A172 (cell line): ENCODE measurements around the gene TIAM1. TPM values are rescaled to one million over a fixed set of nuclear protein-coding genes. Genes with fewer than 3 reads are reported as not detected.
A peak's percentile ranks its signal among the peaks of the same experiment; 100 is the strongest.

Experiments
- DNase-seq: peaks from one replicate; pipeline ENCODE4 v3.0.0-alpha.2; 2015; ENCODE audit warnings: low spot score
- total RNA-seq: library from RNA; depleted of rRNA; stranded (reverse); fragments of >200 nt; shearing (Covaris generic); gene quantifications from 2 replicates; pipeline ENCODE4 v1.2.3, GENCODE V29; 2014

Gene TIAM1
- total RNA-seq, 1 experiment from 2014 or later, result 7.0 TPM

DNA sequence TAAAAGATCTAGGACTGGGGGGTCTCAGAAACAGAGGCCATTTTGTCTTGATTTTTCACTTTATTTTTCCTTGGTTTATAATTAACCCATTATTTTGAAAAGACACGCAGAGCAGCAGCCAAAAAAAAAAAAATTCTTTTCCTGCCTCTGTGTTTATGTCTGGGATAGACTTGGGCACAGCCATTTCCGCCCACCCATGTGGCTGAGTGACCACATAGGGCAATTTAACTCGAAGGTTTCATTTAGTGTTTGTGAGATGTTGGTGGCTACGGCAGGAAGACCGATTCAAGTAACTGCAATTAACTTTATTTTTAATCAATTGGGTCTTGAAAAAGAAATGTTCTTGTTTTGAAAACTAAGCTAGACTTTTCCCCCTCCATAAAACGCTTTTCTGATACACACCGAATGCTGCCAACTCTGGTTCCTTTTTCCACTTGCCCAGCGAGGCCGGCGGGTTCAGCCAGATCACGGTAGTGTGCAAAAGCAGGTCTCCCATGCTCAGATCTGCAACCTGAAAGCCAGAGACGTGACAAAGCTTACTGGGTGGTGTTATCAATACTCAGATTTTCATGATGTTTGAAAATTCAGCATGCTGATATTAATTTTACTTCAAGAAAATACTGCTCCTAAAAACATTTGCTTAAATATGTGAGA, 208.4 kb downstream of the TIAM1 start:
- DNase-seq, result no peak

DNA sequence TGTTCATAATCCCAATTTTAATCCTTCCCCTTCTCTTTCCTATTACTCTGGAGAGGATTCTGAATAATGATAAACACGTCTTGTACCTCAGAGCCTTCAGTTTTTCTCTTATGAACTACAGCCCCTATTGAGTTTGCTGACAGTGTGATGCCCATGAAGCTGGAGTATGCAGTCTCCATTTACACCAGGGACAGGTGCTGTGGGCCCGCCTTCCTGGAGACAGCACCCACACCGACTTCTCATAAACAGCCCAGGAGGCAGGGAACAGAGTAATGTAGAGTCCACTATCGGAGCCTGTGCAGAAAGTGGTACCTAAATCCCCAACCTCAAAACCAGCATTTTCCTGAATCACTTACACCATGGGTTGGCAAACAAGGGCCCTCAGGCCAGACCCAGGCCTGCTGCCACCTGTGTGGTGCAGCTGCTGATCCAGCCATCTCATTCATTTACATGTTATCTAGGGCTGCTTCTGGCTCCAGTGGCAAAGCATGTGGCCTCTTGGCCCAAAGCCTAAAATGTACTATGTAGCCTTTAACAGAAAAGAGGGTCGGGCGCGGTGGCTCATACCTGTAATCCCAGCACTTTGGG, 210.7 kb downstream of the TIAM1 start:
- DNase-seq, result no peak

DNA sequence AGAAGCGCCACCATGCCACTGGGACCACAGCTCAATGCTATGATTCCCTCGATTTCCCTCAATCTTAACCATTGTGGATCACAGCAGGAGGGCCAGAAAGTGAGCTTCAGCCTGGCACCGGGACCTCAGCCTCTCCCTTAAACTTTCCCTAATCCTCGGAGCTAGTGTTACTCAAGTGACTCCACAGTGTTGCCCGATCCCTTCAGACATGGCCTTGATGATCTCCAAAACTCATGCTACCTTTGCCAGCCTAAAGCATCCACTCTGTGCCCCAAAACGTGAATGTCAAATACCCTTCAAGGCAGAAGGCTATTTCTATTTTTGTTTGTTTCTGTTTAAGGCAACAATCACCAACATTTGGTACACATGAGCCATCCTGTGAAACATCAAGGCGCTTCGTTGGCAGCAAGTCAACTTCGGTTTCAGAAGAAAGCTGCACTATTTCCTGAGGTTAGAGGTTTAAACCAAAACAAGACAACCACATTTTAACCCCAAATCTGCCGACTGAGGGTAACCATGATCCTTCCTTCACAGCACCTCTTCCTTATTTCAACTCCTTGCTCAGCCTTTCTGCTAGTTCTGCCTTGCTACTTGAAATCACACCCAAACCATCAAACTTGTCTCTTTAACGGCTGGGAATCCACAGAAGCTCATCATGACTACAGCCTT, 211.4 kb downstream of the TIAM1 start:
- no peak for DNase-seq

- DNase-seq, result no peak
Measured at GRCh38 chr21:31130821-31131220, 213.2 kb downstream of the TIAM1 start.

DNA sequence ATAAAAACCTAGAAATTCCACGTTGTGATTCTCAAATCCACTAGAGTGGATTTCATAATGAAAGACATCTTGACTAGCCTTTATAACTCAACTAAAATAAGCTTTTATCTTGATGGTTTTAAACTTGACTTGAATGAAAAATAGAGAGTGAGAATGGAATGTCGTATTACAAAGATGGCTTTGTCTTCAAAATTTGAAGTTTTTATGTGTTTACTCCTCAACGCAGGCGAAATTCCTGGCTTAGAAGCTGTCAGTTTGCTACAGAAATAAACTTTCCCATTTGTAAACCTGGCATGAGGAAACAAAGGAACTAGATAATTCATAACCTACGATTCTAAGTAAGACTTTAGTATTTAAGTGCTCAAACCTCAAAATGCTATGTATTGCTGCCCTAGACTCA, 215.8 kb downstream of the TIAM1 start:
- no peak for DNase-seq

DNA sequence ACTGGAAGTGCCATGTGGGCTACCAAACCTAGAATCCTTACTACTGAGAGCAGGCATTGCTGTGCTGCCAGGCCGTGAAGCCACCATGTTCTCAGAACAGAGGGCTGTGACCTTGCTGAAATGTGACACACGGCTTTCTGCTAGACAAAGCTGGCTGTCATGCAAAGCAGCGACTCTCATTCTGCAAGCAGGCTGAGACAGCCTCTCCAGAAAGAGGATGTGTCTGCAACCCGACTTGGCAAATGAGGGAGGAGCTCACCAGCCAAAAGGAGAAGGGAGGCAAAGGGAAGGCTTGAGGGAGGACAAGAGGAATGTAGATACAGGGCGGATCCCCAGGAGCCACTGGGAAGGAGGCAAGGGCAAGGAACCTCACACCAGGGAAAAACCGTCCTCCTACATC, 220.1 kb downstream of the TIAM1 start:
- no peak for DNase-seq

GRCh38 chr21:31119199-31119598, 224.9 kb downstream of the TIAM1 start:
- no peak for DNase-seq

DNA sequence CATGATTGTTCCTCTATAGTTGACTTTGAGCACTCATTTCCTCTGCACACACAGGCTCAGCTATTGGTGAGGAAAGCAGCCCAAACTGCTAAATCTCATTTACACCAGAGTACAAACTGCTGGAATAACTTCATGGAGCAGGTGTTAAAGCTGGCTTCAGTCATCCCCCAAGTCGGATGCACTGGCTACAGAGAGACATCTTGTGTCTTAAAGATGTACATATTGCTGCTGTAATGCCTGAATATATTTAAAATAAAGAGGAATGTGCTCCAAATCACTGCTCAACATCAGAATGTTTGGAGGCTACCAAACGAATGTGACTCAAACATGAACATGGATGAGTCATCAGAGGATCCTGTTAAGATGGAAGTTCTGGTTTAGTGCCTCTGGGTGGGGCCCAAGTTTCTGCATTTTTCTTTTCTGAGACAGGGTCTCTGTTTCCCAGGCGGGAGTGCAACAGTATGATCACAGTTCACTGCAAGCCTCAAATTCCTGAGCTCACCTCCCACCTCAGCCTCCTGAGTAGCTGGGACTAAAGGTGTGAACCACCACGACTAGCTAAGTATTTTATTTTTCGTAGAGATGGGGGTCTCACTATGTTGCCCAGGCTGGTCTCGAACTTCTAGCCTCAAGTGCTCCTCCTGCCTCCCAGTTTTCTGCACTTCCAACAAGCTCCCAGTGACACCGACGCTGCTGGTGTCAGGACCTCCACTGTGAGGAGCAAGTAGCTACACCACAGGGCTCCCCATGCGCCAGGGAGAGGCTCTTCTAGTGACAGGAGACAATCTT, 226.7 kb downstream of the TIAM1 start:
- DNase-seq, result peak; percentile 88

DNA sequence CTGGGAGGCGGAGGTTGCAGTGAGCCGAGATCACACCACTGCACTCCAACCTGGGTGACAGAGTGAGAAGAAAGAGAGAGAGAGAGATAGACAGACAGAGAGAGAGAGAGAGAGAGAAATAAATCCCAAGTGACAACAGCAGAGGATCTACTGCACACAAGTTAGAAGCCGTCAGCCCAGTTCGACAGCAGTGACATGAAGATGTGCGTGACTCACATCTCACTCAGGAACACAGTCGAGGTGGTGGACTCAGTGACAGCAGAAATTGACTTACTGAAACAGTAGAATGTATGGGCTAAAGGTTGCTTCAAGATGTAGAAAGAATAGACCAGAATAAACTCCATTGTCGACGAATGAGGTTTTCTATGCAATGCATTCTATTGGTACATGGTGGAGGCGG, 228.8 kb downstream of the TIAM1 start:
- no peak for DNase-seq

GRCh38 chr21:31111093-31111492, 233.0 kb downstream of the TIAM1 start:
- no peak for DNase-seq

DNA sequence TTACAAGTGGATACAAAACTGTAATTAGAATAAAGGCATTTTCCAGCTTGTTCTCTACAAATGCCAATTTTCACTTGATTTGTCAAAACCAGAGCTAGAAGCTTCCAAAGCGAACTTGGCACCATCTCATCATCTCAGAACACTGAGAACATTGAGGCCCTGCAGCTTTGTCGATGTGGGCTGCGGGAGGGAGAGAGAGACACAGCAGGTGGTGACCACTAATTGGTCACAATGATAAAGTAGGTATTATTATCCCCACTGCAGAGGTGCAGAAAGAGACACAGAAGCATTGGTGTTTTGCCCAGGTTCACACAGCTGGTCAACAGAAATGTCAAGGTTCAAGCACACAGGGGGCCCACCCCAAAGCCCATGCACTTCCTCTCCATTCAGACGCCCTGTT, 233.6 kb downstream of the TIAM1 start:
- DNase-seq, result peak; percentile 38

DNA sequence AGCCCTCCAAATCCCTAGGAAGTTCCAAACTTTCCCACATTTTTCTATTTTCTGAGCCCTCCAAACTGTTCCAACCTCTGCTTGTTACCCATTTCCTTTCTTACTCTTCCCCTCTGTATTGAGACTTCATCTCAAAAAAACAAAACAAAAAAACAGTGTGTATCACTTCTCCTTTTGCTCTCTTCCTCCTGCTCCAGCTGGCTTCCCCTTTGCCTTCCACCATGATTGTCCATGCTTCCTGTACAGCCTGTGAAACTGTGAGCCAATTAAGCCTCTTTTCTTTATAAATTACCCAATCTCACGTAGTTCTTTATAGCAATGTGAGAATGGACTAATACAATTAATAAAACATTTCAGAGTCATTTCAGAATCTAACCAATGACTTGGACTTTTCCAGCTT, 236.2 kb downstream of the TIAM1 start:
- no peak for DNase-seq

DNA sequence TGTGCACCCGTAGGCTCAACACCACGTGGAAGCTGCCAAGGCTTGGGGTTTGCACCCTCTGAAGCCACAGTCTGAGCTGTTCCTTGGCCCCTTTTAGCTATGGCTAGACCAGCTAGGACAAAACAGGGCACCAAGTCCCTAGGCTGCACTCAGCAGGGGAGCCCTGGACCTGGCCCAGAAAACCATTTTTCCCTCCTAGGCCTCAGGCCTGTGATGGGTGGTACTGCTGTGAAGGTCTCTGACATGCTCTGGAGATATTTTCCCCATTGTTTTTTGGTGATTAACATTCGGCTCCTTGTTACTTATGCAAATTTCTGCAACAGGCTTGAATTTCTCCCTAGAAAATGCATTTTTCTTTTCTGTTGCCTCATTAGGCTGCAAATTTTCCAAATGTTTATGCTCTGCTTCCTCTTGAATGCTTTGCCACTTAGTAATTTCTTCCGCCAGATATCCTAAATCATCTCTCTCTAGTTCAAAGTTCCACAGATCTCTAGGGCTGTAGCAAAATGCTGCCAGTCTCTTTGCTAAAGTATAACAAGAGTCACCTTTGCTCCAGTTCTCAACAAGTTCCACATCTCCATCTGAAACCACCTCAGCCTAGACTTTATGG, 236.8 kb downstream of the TIAM1 start:
- DNase-seq, result no peak

DNA sequence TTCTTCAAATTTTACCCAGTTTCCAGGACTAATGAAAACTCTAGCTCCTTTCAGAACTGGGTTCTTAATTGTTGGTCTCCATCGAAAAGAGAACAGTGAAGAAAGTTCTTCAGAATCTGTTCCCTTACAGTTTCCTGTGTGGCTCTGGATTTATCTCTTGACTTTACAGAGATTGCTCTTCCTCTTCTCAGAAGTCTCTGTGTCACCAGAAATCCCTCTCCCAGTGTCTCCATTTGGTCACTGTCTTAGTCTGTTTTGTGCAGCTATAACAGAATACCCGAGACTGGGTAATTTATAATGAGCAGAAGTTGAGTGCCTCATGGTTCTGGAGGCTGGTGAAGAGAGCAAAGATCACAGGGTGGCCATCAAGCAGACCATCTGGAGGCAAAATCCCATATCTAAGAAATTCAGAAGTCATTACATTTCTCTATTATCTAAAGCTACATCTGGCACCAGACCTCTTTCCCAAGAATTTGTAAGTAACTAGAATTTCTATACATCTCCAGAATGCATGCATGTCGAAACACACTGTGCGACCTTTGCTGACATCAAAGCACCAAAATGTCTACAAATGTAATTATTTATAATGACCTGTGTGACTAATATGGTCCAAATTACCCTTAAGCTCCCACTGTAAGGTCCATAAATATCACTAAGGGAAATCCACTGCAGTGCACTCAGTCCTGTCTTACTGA, 240.3 kb downstream of the TIAM1 start:
- DNase-seq, result no peak

- no peak for DNase-seq
Measured at GRCh38 chr21:31103163-31103562, 240.9 kb downstream of the TIAM1 start.

DNA sequence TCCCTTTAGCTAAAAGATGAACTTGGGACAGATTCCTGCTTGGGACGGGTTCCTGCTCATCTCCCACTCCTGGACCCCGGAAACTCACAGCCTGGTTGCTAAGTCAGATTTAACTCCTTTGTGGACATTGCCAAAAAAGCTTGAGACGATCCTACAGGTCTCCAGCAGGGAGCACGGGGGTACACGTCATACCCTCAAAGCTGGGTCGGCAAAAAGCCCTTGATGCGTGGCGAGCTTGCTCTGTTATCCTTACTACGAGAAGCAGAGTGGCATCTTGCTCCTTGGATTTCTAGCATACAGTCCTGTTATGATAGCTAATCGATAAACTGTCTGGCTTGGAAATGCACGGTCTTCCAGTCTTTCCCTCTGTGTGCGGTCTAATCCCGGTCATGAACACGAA, 244.9 kb downstream of the TIAM1 start:
- DNase-seq, result no peak

- DNase-seq, result peak; percentile 66
Measured at GRCh38 chr21:31098576-31099005, 245.5 kb downstream of the TIAM1 start.

DNA sequence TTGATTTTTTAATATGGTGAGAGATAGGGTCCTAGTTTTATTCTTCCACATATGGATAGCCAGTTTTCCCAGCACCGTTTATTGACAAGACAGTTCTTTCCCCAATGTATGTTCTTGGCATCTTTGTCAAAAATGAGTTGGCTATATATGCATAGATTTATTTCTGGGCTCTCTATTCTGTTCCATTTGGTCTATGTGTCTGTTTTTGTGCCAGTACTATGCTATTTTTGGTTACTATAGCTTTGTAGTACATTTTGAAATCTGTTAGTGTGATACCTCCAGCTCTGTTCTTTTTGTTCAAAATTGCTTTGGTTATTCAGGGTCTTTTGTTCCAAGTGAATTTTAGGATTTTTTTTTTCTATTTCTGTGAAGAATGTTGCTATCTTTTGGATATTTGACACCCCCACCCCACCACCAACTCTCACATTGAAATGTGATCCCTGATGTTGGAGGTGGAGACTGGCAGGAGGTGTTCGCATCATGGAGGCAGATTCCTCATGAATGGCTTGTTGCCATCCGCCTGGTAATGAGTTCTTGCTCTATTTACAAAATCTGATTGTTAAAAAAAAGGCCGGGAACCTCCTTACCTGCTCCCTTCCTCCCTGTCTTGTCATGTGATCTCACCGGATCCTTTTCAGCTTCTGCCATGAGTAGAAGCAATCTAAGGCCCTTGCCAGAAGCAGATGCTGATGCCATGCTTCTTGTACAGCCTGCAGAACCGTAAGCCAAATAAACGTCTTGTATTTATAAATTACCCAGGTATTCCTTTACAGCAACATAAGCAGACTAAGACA, 251.0 kb downstream of the TIAM1 start:
- no peak for DNase-seq

- no peak for DNase-seq
Measured at GRCh38 chr21:31090376-31090775, 253.7 kb downstream of the TIAM1 start.

DNA sequence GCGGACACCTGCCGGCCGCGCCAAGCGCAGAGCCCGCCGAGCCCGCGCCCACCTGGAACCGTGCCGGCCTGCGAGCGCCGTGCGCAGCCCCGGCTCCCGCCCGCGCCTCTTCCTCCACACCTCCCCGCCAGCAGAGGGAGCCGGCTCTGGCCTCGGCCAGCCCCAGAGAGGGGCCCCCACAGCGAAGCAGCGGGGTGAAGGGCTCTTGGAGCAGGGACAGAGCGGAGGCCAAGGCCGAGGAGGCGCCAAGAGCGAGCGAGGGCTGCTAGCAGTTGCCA, 255.6 kb downstream of the TIAM1 start:
- no peak for DNase-seq
